Measurements from ENCODE around the gene TACC3.

The TACC3 gene

GRCh38 chr4:1778642-1779392 is 57.5 kb downstream of the TACC3 start:
- intact Hi-C loops (cut with DNase I): no loop called here
- DNase-seq: peak in 1 of 42 donors; percentile 19

- intact Hi-C loops (cut with DNase I): no loop called here
- DNase-seq: peak in 2 of 42 donors; percentile 50 to 60
These were observed 58.5 kb downstream of the TACC3 start for GRCh38 chr4:1779588-1780382.

GRCh38 chr4:1780435-1780834 is 59.1 kb downstream of the TACC3 start:
- intact Hi-C loops (cut with DNase I): no loop called here
- no peak for DNase-seq

- no peak for DNase-seq
- intact Hi-C loops (cut with DNase I): no loop called here
These were observed 61.7 kb downstream of the TACC3 start for GRCh38 chr4:1783015-1783414.

- intact Hi-C loops (cut with DNase I): no loop called here
- peak in 2 of 42 donors; percentile 29 to 41 for DNase-seq
These were observed 62.6 kb downstream of the TACC3 start for GRCh38 chr4:1783970-1784369.

- intact Hi-C loops (cut with DNase I): no loop called here
- peak in 7 of 42 donors; percentile 37 to 63 (median 48) for DNase-seq
These were observed 63.1 kb downstream of the TACC3 start for GRCh38 chr4:1784395-1784788.

GRCh38 chr4:1784789-1785591 is 63.7 kb downstream of the TACC3 start:
- intact Hi-C loops (cut with DNase I): no loop called here
- no peak for DNase-seq

GRCh38 chr4:1785592-1785991 is 64.3 kb downstream of the TACC3 start:
- DNase-seq: no peak
- intact Hi-C loops (cut with DNase I): no loop called here

GRCh38 chr4:1786544-1787362 is 65.4 kb downstream of the TACC3 start:
- no peak for DNase-seq
- intact Hi-C loops (cut with DNase I): no loop called here

GRCh38 chr4:1787411-1788077 is 66.2 kb downstream of the TACC3 start:
- intact Hi-C loops (cut with DNase I): no loop called here
- peak in 1 of 42 donors; percentile 53 for DNase-seq

- no peak for DNase-seq
- intact Hi-C loops (cut with DNase I): no loop called here
These were observed 67.1 kb downstream of the TACC3 start for GRCh38 chr4:1788254-1788973.

- intact Hi-C loops (cut with DNase I): no loop called here
- no peak for DNase-seq
These were observed 68.2 kb downstream of the TACC3 start for GRCh38 chr4:1789552-1789951.

GRCh38 chr4:1790005-1790404 is 68.7 kb downstream of the TACC3 start:
- DNase-seq: no peak
- intact Hi-C loops (cut with DNase I): no loop called here

GRCh38 chr4:1792158-1792831 is 71.0 kb downstream of the TACC3 start:
- no peak for DNase-seq
- intact Hi-C loops (cut with DNase I): no loop called here

- DNase-seq: peak in 10 of 42 donors; percentile 23 to 60 (median 47)
- intact Hi-C loops (cut with DNase I): no loop called here
These were observed 71.6 kb downstream of the TACC3 start, which contains the start of gene FGFR3 for GRCh38 chr4:1792832-1793495. FGFR3 (plus strand) TSS chr4:1793293; CDS start chr4:1793935, 642 bp downstream.

GRCh38 chr4:1793496-1793840 is 72.1 kb downstream of the TACC3 start:
- DNase-seq: no peak
- intact Hi-C loops (cut with DNase I): no loop called here
